HG03460 (cell line): Measurements from ENCODE around the gene ARAP3.
"Not testable (repeated sequence)": the region's sequence is repeated elsewhere in the genome, so short reads cannot be mapped to it uniquely, and the experiment has no call there.

Source experiments
- ATAC-seq: cut with Tn5 transposase; IDR thresholded peaks from one replicate; pipeline ENCODE4 v1.9.1; 2021; ENCODE audit not compliant: unreplicated experiment

The ARAP3 gene, protein sequence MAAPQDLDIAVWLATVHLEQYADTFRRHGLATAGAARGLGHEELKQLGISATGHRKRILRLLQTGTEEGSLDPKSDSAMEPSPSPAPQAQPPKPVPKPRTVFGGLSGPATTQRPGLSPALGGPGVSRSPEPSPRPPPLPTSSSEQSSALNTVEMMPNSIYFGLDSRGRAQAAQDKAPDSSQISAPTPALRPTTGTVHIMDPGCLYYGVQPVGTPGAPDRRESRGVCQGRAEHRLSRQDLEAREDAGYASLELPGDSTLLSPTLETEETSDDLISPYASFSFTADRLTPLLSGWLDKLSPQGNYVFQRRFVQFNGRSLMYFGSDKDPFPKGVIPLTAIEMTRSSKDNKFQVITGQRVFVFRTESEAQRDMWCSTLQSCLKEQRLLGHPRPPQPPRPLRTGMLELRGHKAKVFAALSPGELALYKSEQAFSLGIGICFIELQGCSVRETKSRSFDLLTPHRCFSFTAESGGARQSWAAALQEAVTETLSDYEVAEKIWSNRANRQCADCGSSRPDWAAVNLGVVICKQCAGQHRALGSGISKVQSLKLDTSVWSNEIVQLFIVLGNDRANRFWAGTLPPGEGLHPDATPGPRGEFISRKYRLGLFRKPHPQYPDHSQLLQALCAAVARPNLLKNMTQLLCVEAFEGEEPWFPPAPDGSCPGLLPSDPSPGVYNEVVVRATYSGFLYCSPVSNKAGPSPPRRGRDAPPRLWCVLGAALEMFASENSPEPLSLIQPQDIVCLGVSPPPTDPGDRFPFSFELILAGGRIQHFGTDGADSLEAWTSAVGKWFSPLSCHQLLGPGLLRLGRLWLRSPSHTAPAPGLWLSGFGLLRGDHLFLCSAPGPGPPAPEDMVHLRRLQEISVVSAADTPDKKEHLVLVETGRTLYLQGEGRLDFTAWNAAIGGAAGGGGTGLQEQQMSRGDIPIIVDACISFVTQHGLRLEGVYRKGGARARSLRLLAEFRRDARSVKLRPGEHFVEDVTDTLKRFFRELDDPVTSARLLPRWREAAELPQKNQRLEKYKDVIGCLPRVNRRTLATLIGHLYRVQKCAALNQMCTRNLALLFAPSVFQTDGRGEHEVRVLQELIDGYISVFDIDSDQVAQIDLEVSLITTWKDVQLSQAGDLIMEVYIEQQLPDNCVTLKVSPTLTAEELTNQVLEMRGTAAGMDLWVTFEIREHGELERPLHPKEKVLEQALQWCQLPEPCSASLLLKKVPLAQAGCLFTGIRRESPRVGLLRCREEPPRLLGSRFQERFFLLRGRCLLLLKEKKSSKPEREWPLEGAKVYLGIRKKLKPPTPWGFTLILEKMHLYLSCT (N-terminal part only)

DNA sequence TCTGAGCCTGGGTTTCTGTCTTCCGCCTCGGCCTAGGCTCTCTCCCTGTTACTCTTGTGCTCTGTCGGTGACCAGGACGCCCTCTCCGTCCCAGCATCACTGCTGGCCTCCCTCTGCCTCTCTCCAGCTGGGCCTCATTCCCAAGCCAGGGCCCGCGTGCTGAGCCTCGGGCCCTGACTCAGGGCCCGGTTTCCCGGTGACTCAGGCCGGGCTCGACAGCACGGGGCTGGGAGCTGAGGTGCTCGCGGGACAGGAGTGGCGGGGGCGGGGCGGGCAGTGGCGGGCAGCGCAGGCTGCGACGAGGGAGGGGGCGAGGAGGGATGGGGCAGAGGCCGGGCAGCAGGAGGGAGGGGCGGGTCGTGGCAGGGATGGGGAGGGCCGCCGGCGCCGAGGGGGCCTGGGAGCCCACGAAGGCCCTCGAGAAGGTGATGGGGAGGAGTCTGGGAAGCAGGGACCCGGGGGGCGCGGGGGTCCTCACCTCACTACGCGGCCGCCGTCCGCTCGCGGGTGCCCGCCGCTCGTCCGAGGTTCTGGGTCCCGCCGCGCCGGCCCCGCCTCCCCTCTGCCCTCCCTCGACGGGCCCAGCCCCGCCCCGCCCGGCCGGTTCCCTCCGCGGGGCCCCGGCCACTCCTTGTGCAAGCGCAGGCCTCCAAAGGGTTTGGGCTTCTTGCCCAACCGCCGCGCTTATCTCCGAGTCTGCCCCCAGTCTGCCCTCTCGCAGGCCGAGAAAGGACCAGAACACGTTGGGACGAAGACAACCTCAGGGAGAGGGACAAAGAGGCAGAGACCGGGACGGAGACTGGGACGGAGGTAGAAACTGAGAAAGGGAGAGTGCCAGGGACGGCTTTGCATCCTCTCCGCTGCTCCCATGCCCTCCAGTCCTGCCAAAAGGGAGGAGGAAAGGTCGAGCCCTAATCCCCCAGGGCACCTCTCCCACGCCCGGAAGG, at the start of gene ARAP3:
ARAP3 (minus strand) TSS at position 536 of the 947 bp plus-strand sequence. CDS start 1,744 bp downstream, outside the sequence.
- ATAC-seq, result no peak

DNA sequence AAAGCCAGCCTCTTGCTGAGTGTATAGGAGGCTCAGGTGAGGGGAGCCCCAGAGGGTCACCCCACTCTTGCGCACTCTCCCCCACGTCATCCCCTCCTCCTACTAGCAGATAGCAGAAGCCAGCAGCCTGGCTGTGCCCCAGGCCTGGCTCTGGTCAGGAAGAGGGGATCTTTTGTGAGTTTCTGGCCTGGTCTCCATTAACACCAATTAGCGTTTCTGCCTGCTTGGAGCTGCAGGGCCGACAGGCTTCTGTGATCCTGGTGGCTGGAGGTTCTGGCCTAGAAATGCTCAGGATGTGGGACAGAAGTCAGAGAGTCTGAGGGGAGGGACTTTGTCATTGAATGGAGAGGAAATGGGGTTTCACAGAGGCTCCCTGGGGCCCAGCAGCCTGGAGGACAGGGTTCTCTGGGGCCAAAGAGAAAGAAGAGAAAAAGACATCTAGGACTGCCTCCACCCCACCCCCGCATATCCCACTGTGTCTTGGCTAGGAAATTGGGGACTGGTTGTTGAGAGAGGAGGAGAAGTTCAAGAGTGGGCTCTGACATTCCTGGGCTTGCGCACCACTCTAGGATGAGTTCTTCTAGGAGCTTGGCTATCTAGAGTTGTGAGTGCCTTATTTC, 47.5 kb upstream of the ARAP3 start:
- ATAC-seq, result no peak

DNA sequence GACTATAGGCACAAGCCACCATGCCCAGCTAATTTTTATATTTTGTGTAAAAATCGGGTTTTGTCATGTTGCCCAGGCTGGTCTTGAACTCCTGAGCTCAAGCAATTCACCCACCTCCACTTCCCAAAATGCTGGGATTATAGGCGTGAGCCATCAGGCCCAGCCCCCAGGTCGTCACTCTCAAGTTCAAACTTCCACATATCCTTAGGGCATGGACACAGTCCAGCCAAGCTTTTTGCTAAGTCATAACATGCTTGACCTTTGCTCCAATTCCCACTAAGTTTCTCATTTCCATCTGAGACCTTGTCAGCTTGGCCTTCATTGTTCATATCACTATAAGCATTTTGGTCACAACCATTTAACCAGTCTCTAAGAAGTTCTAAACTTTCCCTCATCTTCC, 43.9 kb upstream of the ARAP3 start:
- ATAC-seq, result no peak

DNA sequence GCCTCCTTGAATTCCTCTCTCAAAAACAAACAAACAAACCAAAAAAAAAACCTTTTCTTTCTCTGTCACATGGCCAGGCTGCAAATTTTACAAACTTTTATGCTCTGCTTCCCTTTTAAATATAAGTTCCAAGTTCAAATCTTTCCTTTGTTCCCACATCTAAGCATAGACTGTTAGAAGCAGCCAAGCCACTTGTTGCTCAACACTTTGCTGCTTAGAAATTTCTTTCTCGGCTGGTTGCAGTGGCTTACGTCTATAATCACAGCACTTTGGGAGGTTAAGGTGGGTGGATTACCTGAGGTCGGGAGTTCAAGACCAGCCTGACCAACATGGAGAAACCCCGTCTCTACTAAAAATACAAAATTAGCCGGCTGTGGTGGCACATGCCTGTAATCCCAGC, 43.1 kb upstream of the ARAP3 start:
- ATAC-seq, result not testable (repeated sequence)

DNA sequence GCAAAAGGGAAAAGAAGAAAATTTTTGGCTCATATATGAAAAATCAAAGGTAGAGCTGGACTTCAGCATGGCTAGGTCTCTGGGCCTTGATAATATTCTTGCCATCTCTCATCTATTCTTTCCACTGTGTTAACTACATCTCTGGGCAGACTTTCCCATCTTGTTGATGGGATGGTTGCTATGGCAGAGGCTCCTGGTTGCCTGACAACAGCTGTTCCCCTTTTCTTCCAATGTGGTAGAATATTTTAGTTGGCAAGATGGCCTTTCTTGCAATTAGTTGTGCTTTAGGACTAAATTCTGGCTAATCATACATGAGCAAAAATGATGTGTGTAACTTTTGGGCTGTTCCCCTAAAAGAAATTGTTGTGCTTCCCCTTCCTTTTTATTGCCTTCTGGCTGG, 40.2 kb upstream of the ARAP3 start:
- ATAC-seq, result no peak

DNA sequence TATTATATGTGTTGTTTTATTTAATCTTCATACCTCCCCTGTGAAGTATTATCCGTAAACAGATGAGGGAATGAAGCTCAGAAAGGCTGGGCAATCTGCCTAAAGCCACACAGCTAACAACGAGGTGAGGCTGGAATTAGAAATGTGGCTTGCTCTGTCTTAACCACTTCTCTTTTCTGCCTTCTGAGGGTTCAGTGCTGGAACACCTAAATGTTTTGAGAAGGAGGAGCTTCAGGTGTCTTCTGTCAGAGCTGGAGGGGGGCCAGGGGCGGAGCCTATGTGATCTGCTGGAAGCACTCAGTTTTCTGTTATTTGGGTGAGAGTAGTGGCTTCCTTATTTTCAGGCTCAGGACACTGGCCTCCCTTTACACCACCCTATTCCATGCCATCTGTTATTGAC, 35.0 kb upstream of the ARAP3 start:
- ATAC-seq, result no peak

DNA sequence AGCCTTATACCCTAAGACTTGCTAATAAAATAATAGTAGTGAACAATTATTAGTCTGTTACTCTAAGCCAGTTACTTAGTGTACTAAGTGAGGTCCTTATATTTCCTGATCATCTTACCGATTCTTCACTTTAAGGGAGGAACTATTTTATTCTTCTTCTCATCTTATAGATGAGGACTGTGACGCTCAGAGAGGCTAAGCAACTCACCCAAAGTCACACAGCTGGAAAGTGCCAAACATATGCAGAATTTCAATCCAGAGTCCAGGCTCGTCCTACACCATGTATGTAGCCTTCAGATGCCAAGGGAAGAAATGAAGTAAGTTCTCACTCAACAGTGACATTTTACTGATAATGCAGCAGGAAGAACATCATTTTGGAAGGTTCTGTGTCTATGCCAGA, 34.4 kb upstream of the ARAP3 start:
- ATAC-seq, result no peak

DNA sequence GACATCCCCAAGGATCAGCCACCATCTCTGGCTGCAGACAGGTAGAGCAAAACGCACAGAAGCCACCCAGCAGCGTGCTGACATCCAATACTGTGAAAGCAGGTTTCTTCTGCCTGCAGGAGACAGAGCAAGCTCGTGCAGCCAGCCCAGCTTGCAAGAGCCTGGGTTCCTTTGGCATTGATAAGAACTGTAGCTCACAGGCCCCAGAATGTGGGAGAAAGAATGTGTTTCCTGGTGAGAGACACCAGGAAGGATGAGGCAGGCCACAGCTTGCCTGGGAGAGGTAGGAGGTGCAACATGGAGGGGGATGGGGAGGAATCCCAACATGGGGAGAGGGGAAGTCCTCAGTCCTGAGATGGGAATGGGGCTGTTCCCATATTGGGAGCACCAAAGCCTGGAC, 34.0 kb upstream of the ARAP3 start:
- ATAC-seq, result no peak

DNA sequence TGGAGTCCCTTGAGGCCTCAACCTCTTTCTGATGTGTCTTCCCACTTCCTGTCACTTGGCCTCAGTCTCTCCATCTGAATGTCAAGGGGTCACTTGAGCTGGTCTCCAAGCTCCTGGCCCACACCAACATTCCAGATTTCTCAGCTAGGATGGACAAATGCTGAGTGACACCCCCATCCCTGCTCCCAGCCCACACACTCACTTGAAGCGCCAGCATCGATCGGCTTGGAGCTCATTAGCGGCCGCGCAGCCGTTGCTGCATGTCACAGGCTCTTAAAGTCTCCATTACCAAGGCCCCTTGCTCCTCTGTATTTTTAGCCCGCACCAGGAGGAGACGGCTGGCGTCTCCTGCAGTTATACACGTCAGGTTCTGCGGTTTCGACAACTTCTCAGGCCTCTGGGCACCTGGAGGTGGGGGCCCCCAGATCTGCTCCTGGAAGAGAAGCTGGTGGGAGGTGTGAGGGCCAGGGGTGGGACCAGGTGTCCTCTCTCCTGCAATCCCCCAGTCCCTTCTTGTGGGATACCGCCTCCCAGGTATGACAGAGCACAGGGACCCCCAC, 33.4 kb upstream of the ARAP3 start:
- ATAC-seq, result no peak

DNA sequence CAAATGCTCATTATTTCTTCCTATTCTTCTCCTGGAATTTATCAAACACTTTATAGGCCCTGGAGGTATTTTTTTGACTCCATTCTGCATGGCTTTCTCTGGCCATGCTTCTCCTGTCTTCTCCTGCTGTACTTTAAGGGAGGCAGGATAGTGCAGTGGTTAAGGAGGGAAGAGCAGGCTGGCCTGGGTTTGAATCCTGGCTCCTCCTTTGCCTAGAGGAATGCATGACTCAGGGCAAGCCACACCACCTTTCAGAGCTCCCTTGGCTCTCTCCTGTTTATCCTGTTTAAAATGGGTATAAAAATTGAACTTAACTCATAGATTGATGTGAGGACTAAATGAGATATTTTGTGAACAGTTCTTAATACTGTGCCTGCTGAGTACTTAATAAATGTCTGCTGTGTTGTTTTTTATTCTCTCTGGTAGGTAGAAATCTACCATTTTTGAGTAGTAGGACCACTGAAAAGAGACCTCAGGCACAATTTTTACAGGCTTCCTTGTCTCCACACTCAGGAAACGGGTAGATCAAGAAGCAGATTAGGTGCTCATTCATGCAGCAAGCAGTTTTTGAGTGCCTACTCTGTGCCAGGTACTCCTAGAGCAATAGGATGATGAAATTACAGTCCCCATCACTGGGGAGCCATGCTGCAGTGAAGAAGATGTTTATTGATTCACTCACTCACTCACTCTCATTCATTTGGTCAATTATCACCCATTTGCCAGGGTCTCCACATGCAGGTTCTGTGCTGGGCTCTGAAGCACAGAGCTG, 32.7 kb upstream of the ARAP3 start:
- no peak for ATAC-seq

DNA sequence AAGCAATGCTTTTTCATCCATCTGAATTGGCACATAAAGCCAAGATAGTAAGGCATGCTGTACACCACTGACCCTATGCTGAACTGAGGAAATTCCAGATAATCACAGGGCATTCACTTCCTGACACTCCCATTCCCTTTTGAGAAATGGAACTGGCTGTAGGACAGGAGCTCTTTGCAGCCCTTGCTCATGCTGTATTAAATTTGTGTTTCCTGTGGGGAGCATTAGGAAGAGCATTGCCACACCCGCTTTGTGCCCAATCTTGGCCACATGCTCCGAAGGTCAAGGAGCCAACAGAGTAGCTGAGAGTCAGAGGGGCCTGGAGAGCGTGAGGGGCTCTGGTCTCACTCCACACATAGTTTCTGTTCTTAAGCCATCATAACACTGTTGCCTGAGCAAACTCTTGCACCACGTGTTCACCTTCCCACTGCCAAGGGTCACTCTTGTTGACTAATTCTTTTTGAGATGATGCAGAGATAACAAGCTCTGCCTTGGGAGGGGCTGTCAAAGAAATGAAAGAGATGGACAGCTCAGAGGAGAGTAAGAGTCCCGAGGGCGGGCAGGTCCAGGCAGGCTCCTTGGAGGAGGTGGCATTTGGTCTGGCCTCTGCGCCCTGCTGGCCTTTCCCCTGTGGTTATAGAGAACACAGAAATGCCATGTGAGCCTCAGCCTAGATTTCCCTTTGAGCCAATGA, 31.7 kb upstream of the ARAP3 start:
- ATAC-seq, result no peak

DNA sequence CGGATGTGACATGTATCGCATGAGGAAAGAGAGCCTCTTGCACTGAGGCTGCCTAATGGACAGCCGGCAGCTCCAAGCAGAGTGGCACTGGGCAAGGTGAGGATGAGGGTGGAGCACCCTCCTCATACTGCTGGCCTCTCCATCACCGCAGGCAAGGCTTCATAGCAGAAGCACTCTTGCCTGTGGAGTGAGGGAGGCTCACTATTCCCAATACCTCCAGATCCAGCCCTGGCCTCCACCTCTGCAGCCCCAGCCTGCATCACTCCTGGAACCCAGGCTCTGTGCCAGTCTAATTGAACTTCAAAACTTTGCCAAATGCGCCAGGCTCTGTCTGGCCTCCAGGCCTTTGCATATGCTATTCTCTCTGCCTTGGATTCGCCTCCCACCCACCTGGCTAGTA, 29.7 kb upstream of the ARAP3 start:
- no peak for ATAC-seq

DNA sequence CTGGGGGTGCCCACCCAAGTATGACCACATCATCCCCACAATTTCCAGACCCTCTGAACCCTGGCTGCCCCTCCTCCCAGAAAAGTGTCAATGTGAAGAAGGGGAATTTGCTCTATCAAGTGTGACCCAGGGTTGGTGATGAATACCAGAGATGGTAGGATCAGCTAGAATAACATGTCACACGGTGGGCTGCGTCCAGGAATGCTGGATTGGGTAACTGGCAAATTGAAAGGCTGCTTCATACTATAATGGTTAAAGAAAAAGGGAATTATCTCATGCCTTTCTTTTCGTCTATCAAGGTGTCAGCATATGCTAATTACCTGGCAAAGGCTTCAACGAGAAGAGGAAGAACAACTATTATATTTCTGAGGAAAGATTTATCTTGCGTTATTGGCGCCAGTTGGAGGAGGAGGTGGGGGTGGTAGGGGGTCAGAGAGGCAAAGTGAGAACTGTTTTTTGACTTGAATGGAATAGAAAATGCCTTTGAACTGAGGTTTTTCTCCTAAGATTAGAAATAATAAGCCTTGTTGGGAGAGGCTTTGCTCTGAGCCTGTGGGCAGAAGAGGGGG, 27.8 kb upstream of the ARAP3 start:
- no peak for ATAC-seq

DNA sequence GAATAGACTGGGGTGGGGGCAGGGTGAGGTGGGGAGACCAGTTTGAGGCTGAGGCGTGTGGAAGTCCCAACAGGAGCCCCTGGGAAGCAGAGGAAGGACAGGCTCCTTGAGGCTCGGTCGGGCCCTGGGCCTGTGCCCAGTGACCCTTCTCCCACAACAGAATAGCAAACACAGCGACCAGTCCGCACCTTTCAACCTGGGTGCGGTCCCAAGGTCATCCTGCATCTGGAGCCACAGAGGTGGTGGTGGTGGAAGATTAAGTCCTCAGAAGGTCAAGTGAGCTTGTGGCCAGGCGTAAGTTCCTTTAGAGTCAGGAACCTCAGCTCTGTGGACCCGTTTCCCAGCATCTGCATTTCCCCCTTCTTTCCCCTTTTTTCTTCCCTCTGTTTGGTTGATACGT, 26.0 kb upstream of the ARAP3 start:
- ATAC-seq, result no peak

DNA sequence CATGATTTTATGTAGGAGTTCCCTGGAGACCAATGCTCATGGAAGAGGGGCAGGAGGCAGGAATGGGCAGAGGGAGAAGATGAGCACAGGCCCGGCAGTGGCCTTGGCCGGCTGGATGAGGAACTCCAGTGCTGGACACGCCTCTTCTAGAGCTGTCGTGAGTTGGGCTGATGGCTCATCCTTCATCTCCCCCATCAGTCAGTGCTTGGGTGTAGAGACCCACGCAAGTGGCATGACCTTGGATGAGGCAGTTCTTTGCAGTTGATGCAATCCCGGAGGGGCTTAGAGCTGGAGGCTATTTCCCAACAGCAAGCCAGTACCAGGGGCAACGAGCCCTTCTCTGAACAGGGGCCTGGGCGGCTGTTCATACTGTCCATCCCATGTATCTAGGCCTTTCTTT, 25.5 kb upstream of the ARAP3 start:
- no peak for ATAC-seq

DNA sequence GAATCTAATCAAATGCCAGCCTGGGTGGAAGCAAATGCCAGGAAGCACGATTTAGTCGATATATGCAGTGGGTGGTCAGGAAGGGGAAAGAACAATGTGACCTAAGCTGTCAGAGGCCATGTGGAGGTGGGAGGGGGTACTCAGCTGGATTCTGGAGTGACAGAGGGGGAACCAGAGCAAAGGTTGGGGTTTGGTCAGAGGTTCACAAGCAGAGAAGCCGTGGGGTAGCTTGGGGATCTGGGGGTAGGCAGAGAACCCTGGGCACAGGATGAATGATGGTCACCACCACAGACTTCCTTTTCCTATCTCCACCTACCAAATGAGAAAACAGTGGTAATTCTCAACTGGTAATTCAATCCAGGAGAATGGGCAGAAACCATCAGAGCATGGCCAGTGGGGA, 24.1 kb upstream of the ARAP3 start:
- no peak for ATAC-seq

DNA sequence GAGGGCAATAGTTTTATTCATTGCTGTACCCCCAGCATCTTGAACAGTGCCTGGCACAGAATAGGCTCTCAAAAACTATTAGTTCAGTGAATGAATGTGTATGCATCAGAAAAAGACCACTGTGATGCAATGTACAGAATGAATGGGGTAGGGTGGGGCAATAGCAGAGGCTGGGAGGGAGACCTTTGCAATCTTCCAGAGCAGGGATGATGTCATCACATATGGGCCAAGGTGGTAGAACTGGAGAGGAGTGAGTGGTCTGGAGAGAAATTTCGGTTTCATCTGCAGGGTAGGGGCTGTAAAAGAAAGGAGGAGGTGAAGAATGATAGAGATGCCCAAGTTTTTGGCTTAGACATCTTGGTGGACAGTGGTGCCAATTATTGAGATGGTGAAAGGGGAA, 23.4 kb upstream of the ARAP3 start:
- no peak for ATAC-seq
